H1 (cell line): ENCODE measurements around the gene SLC13A5. TPM values are rescaled to one million over a fixed set of nuclear protein-coding genes. Genes with fewer than 3 reads are reported as not detected.

Experiments
- GABPA ChIP-seq: IDR thresholded peaks from 2 replicates; pipeline ENCODE4 v1.6.1; 2011; ENCODE audit warnings: mild to moderate bottlenecking, low read length, moderate library complexity, borderline replicate concordance; ENCODE audit not compliant: insufficient read depth
- MAFK ChIP-seq: IDR thresholded peaks from 2 replicates; pipeline ENCODE4 v1.6.1; 2012; ENCODE audit warnings: low read depth, mild to moderate bottlenecking, improper control_type of control experiment, low read length
- PHF8 ChIP-seq: fragments of 200-600 bp; sonication (generic); conservative IDR thresholded peaks from 2 replicates; pipeline ENCODE4 v1.7.1; 2012; ENCODE audit warnings: low read depth, mild to moderate bottlenecking, inconsistent platforms, low read length, moderate library complexity
- TEAD4 ChIP-seq: IDR thresholded peaks from 2 replicates; pipeline ENCODE4 v1.6.1; 2012; ENCODE audit warnings: low read depth, low read length, inconsistent platforms, mixed read lengths
- polyA plus RNA-seq, 7 experiments: library from polyadenylated mRNA; depleted of rRNA in 3 of 7; stranded (reverse) in 5 of 7; unstranded in 2 of 7; fragments of >200 nt in 5 of 7; fragments of 200-250 nt in 2 of 7; gene quantifications; 1 replicate in 5 of 7; 2 replicates in 1 of 7; 4 replicates in 1 of 7; pipeline versions ENCODE4 v1.2.1 to v1.2.3, GENCODE V29; 2011 to 2013; ENCODE audit warnings: missing spikeins in 2 of 7, mixed read lengths in 2 of 7
- total RNA-seq: library from RNA; stranded (reverse); fragmentation: NEBNext Ultra II Directional; extraction: Animal tissue kit (Norgen Biotek cat#: 25700); gene quantifications from 2 replicates; pipeline ENCODE4 v1.2.1, GENCODE V29; 2021

The SLC13A5 gene
- total and polyA plus RNA-seq, 2 of the 8 experiments (the other 6 are each of a cell fraction or from before 2014, with no cell fraction given): 2.1 to 2.6 TPM

DNA sequence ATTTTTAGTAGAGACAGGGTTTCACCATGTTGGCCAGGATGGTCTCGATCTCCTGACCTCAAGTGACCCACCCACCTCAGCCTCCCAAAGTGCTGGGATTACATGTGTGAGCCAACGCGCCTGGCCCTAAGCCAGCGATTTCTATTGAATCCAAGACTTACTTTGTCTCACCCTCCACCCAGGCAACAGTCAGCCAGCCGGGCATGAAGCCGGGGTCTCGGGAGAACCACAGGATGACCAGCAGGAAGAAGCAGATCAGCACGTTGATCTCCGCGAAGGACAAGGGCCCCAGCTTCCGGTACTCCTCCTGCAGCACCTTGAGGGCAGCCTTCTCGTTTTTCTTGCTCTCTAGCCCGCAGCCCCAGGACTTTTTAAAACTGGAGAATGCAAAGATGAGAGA lies 17.6 kb downstream of the SLC13A5 start (continued):
- TF ChIP-seq TEAD4 (no peak), MAFK (no peak), PHF8 (no peak), GABPA (no peak)
